K562 (cell line): ENCODE data around the gene RYR3.

ENCODE experiments used
- EGR1 ChIP-seq: fragments of 450-650 bp; conservative IDR thresholded peaks from 2 replicates; pipeline ENCODE4 v1.6.1; 2017; ENCODE audit warnings: mild to moderate bottlenecking
- EP300 ChIP-seq: IDR thresholded peaks from 2 replicates; pipeline ENCODE4 v1.6.1; 2012; ENCODE audit warnings: low read length, improper control_type of control experiment
- EWSR1 ChIP-seq: fragments of 450-650 bp; IDR thresholded peaks from 2 replicates; pipeline ENCODE4 v1.6.1; 2018; ENCODE audit warnings: borderline replicate concordance, mild to moderate bottlenecking, low read depth, moderate library complexity; ENCODE audit not compliant: partially characterized antibody
- MAX ChIP-seq: sonication (generic); formaldehyde crosslinking; IDR thresholded peaks from 2 replicates; pipeline ENCODE4 v1.9.0; 2022; ENCODE audit warnings: mild to moderate bottlenecking, missing genetic modification reagents
- POLR2AphosphoS5 ChIP-seq: IDR thresholded peaks from 2 replicates; pipeline ENCODE4 v1.6.1; 2011; ENCODE audit warnings: mild to moderate bottlenecking, low read depth, low read length, moderate library complexity; ENCODE audit not compliant: control insufficient read depth, insufficient read depth
- TF ChIP-seq, protein P1 (sequence below): fragments of 250-450 bp; sonication (Bioruptor Pico); IDR thresholded peaks from 2 replicates; pipeline ENCODE4 v1.5.0; 2022; ENCODE audit warnings: mild to moderate bottlenecking

GRCh38 chr15:33384307-33384706 is 73.5 kb downstream of the RYR3 start:
- TF ChIP-seq POLR2AphosphoS5 = no peak
- TF ChIP-seq MAX = no peak
- TF ChIP-seq, protein P1, sequence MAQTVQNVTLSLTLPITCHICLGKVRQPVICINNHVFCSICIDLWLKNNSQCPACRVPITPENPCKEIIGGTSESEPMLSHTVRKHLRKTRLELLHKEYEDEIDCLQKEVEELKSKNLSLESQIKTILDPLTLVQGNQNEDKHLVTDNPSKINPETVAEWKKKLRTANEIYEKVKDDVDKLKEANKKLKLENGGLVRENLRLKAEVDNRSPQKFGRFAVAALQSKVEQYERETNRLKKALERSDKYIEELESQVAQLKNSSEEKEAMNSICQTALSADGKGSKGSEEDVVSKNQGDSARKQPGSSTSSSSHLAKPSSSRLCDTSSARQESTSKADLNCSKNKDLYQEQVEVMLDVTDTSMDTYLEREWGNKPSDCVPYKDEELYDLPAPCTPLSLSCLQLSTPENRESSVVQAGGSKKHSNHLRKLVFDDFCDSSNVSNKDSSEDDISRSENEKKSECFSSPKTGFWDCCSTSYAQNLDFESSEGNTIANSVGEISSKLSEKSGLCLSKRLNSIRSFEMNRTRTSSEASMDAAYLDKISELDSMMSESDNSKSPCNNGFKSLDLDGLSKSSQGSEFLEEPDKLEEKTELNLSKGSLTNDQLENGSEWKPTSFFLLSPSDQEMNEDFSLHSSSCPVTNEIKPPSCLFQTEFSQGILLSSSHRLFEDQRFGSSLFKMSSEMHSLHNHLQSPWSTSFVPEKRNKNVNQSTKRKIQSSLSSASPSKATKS = no peak
- no peak for TF ChIP-seq EGR1
- TF ChIP-seq EWSR1 = no peak
- TF ChIP-seq EP300 = no peak
